D341Med (cell line): Measurements from ENCODE around the gene POR.
A peak's percentile ranks its signal among the peaks of the same experiment; 100 is the strongest.

Experiments
- DNase-seq: peaks from one replicate; pipeline ENCODE4 v3.0.0; 2012; ENCODE audit warnings: low spot score

The POR gene

GRCh38 chr7:75916685-75917634 is 2.0 kb downstream of the POR start:
- no peak for DNase-seq

- DNase-seq = no peak
Observed at GRCh38 chr7:75920431-75921161, 5.6 kb downstream of the POR start.

- DNase-seq = no peak
Observed at GRCh38 chr7:75921479-75921878, 6.5 kb downstream of the POR start.

GRCh38 chr7:75922966-75923603 is 8.1 kb downstream of the POR start:
- no peak for DNase-seq

- no peak for DNase-seq
Observed at GRCh38 chr7:75924256-75924655, 9.3 kb downstream of the POR start.

GRCh38 chr7:75924889-75925288 is 9.9 kb downstream of the POR start:
- no peak for DNase-seq

- DNase-seq = no peak
Observed at GRCh38 chr7:75925717-75926435, 10.9 kb downstream of the POR start.

- DNase-seq = no peak
Observed at GRCh38 chr7:75928568-75928914, 13.6 kb downstream of the POR start.

GRCh38 chr7:75931680-75932079 is 16.7 kb downstream of the POR start:
- peak; percentile 54 for DNase-seq

- DNase-seq = no peak
Observed at GRCh38 chr7:75937958-75938786, 23.2 kb downstream of the POR start.

GRCh38 chr7:75938921-75939320 is 24.0 kb downstream of the POR start:
- DNase-seq = no peak

- no peak for DNase-seq
Observed at GRCh38 chr7:75943864-75944263, 28.9 kb downstream of the POR start.

- DNase-seq = no peak
Observed at GRCh38 chr7:75944507-75944906, 29.6 kb downstream of the POR start.

- DNase-seq = no peak
Observed at GRCh38 chr7:75945297-75946168, 30.6 kb downstream of the POR start.

GRCh38 chr7:75946207-75946855 is 31.4 kb downstream of the POR start:
- no peak for DNase-seq

GRCh38 chr7:75948179-75948578 is 33.2 kb downstream of the POR start:
- DNase-seq = no peak

- peak; percentile 54 for DNase-seq
Observed at GRCh38 chr7:75950111-75950681, 35.2 kb downstream of the POR start.

- DNase-seq = no peak
Observed at GRCh38 chr7:75951506-75951905, 36.6 kb downstream of the POR start.

- no peak for DNase-seq
Observed at GRCh38 chr7:75953431-75953830, 38.5 kb downstream of the POR start.
